HUES64 (cell line): Measurements from ENCODE around the gene ZNF239. TPM values are rescaled to one million over a fixed set of nuclear protein-coding genes. Genes with fewer than 3 reads are reported as not detected.
A peak's percentile ranks its signal among the peaks of the same experiment; 100 is the strongest.
"Not testable (repeated sequence)": the region's sequence is repeated elsewhere in the genome, so short reads cannot be mapped to it uniquely, and the experiment has no call there.

Source experiments
- H3K27ac ChIP-seq: 2 replicates; pipeline ENCODE4 v1.7.0; 2013; ENCODE audit warnings: low read depth, low read length, inconsistent platforms
- H3K27me3 ChIP-seq: 2 replicates; pipeline ENCODE4 v1.6.1; 2013; ENCODE audit warnings: mild to moderate bottlenecking, low read length; ENCODE audit not compliant: insufficient read depth
- H3K36me3 ChIP-seq: 2 replicates; pipeline ENCODE4 v1.6.1; 2013; ENCODE audit warnings: mild to moderate bottlenecking, low read length; ENCODE audit not compliant: insufficient read depth
- H3K4me1 ChIP-seq: 2 replicates; pipeline ENCODE4 v1.6.1; 2013; ENCODE audit warnings: mild to moderate bottlenecking, low read length, moderate library complexity; ENCODE audit not compliant: insufficient read depth
- H3K4me3 ChIP-seq: 2 replicates; pipeline ENCODE4 v1.5.1; 2013; ENCODE audit warnings: mild to moderate bottlenecking, low read length, moderate library complexity
- H3K9ac ChIP-seq: 2 replicates; pipeline ENCODE4 v1.6.1; 2013; ENCODE audit warnings: mild to moderate bottlenecking, low read depth, low read length
- H3K9me3 ChIP-seq: 2 replicates; pipeline ENCODE4 v1.6.1; 2013; ENCODE audit warnings: low read depth, low read length; ENCODE audit not compliant: insufficient read depth
- WGBS: fragments of 150-250, 120-280 bp; methylation state at CpG from one replicate; pipeline ENCODE4 v1.1.7; 2013; ENCODE audit warnings: missing lambda C conversion rate; 5-methylcytosine and 5-hydroxymethylcytosine counted together
- polyA plus RNA-seq, 2 experiments: library from polyadenylated mRNA; stranded (reverse); fragments of 50-300 nt; gene quantifications; one replicate each; pipeline ENCODE4 v1.2.3, GENCODE V29; 2013

Gene ZNF239
- polyA plus RNA-seq (2013, experiment 1 of 2), result 8.6 TPM
- polyA plus RNA-seq (2013, experiment 2 of 2), result 7.8 TPM

DNA sequence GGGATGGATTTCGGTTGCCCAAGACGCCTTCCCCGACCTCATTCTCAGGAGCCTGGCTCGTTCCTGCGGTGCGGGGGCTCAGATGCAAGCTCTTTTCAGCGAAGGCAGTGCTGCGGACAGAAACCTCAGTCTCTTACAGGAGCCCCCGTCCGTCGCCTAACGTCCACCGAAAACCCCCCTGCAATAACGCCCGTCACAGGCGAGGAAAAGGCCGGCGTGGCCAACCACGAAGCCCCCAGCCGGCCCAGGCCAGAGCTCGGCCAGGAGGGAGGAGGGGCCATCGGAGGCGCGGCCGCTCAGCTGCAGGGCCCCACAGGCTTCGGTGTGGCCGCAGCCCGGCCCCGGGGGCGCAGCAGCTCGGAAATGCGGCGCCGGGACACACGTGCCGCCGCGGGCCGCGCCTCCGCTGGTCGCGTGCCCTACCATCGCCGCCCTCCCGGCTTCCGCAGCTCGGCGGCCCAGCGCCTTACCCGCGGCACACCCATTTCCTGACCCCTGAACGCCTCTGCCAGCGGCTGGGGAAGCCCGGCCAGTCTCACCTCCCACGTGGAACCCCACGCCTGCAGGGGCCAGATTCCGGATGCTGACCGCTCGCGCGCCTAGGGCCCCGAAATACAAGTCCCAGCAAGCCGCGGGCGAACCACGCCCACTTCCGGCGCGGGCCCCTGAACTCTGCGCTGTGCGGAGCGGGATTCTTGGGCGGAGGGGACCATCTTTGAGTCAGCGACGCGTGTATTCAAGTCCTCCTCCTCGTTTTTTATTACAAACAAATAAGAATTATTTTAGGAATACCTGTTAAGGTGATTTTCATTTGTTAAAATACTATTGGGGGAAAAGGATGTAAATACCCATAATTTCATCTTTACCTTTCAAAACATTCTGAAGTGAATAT, at the start of gene ZNF239:
ZNF239 (minus strand) TSS at position 616 of the 892 bp plus-strand sequence. CDS start 16,537 bp downstream, outside the sequence.
- Histone ChIP-seq H3K9ac (peak within 1 kb of the TSS; percentile 67), H3K27ac (no peak within 1 kb of the TSS)

GRCh38 chr10:43623351-43623750, 48.9 kb upstream of the ZNF239 start:
- 93% methylated on average over 2 of the region's 3 CpGs for WGBS
- Histone ChIP-seq H3K36me3 (no peaks in the 10 kb centered on the region), H3K27me3 (no peaks in the 10 kb centered on the region), H3K4me1 (no peaks in the 10 kb centered on the region), H3K27ac (no peak overlapping the region), H3K4me3 (no peak overlapping the region), H3K9me3 (peaks cover 19% of the 10 kb centered on the region; the same call in 1 of the 2 replicates), H3K9ac (no peak overlapping the region)

More for the DNA sequence above, at the start of gene ZNF239:
- Histone ChIP-seq H3K27me3 (peaks cover 26% of the 10 kb centered on the region), H3K4me1 (peaks cover 8% of the 10 kb centered on the region), H3K36me3 (peaks cover 19% of the 10 kb centered on the region), H3K4me3 (peak within 1 kb of the TSS; percentile 62), H3K9me3 (peaks cover 9% of the 10 kb centered on the region; the same call in 1 of the 2 replicates)
- 5% methylated on average over 77 of the region's 78 CpGs for WGBS

GRCh38 chr10:43622038-43622437, 47.6 kb upstream of the ZNF239 start:
- H3K27me3 ChIP-seq, result no peaks in the 10 kb centered on the region
- H3K27ac ChIP-seq, result no peak overlapping the region
- H3K4me1 ChIP-seq, result no peaks in the 10 kb centered on the region
- no peak overlapping the region for H3K9ac ChIP-seq
- peaks cover 5% of the 10 kb centered on the region for H3K36me3 ChIP-seq
- 88% methylated on average over 2 of the region's 2 CpGs for WGBS
- no peak overlapping the region for H3K4me3 ChIP-seq
- H3K9me3 ChIP-seq, result peaks cover 30% of the 10 kb centered on the region

DNA sequence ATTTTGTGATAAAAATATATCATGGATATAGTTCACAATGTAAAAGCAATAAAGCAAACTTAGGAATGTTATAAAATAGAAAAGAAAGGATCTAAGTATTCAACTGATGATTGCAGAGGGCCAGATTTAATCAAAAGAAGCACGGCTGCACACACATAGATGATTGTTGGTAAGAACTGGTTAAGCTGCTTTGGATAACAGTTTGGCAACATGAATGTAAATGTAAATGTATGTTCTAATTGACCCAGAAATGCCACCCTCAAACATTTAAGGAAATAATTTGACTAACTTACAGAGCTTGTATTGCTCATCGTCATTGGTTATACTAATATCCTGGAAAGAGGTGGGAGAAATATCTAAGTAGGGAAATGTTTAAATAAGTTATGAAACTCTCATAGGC, 45.0 kb upstream of the ZNF239 start:
- peaks cover 56% of the 10 kb centered on the region for H3K9me3 ChIP-seq
- no peak overlapping the region for H3K27ac ChIP-seq
- no peaks in the 10 kb centered on the region for H3K4me1 ChIP-seq
- H3K36me3 ChIP-seq, result peaks cover 31% of the 10 kb centered on the region
- WGBS, result 88% methylated on average over 2 of the region's 2 CpGs
- H3K4me3 ChIP-seq, result no peak overlapping the region
- H3K27me3 ChIP-seq, result no peaks in the 10 kb centered on the region
- no peak overlapping the region for H3K9ac ChIP-seq

DNA sequence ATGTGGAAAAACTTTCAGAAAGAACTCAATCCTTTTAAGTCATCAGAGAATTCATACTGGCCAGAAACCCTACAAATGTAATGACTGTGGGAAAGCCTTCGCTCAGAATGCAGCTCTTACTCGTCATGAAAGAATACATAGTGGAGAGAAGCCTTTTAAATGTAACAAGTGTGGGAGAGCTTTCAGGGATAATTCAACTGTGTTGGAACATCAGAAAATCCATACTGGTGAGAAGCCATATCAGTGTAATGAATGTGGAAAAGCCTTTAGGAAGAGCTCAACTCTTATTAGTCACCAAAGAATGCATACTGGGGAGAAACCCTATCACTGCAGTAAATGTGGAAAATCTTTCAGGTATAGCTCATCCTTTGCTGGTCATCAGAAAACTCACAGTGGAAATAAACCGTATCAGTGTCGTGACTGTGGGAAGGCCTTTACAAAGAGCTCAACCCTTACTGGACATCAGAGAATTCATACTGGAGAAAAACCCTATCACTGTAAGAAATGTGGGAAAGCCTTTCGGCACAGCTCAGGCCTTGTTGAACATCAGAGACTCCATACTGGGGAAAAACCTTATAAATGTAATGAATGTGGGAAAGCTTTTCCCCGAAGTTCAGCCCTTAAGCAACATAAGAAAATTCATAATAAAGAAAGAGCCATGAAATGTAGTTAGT, 42.4 kb upstream of the ZNF239 start:
- WGBS, result 87% methylated on average over 5 of the region's 6 CpGs
- Histone ChIP-seq H3K9me3 (peaks cover 63% of the 10 kb centered on the region), H3K27me3 (no peaks in the 10 kb centered on the region), H3K9ac (no peak overlapping the region), H3K4me1 (no peaks in the 10 kb centered on the region), H3K27ac (no peak overlapping the region), H3K36me3 (peaks cover 54% of the 10 kb centered on the region), H3K4me3 (no peak overlapping the region)

DNA sequence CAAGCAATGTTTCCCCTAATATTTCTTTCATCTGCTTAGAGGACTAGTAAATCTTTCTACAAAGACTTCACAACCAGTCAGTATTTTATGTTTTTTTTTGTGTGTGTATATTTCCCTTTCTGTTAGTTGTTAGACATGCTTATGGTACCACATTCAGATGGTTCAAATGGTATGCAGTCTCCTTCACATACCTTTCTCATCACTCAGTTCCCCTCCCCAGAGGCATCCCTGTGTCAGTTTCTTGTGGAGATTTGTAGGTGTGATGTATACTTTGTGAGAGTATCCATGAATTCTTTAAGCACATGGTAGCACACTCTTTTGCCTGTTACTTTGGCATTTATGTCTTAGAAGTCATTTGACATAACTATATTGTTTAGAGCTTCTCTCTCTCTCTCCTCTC, 36.2 kb upstream of the ZNF239 start:
- no peak overlapping the region for H3K4me3 ChIP-seq
- peaks cover 61% of the 10 kb centered on the region for H3K36me3 ChIP-seq
- no peak overlapping the region for H3K27ac ChIP-seq
- H3K9ac ChIP-seq, result no peak overlapping the region
- H3K4me1 ChIP-seq, result peaks cover 5% of the 10 kb centered on the region
- peaks cover 19% of the 10 kb centered on the region for H3K9me3 ChIP-seq
- peaks cover 5% of the 10 kb centered on the region; the same call in 1 of the 2 replicates for H3K27me3 ChIP-seq

DNA sequence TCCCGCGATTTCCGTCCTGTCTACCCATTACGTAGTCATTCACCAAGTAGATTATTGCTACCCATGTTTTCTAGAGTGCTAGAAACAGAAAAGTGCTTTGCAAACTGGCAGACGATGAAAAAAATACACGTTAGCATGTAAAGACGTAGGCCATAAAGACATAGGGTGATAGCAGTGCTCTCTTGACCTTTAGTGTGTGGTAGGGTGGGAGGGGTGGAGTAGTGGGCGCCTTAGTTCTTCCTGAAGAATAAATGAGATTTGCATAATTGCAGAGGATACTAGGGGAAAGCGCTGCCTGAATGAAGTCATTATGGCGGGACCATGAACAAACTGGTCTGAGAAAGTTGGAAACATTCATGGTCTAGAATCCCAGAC, 32.8 kb upstream of the ZNF239 start:
- 86% methylated on average over 10 of the region's 10 CpGs for WGBS
- H3K9ac ChIP-seq, result peak overlapping the region; percentile 69; the same call in 1 of the 2 replicates

DNA sequence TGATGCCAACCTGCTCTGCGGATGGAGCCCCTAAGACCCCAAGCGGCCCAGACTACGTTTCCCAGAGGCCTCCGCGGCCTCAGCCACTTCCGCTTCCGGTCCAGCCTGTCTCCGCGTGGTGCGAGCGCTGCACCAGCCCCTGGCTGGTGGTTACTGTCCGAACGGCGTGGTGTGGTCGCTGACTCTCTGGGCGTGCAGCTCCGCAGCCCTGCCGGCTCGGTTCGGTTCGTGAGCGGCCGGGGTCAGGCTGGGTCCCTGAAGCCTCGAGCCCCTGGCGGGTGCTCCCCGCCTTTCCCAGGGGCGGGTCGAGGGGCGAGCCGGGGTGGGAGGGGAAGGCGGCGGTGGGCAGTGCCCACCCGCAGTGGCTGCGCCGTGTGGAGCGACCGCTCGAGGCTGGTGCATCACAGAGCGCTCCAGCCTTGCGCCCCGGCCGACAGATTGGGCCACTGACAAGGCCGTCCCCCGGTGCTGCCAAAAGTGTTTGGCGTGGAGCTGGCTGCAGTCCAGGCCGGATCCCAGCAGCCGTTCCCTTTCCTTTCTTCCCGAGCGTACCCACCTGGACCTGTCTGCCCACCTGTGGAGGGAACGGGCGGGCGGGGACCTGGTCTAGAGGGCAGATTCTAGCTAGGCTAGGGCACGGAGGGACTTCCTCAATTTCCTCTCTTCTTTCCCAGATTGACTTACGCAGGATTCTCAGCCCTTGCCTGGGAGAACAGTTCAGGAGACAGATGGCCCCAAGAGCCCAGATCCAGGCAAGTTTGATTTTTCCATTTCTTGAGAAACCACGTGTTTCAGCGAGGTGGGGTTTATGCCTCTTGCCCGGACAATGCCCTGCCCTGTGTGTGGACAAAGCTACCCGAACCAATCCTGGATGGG, 32.1 kb upstream of the ZNF239 start, which contains the start of gene ZNF485:
ZNF485 (plus strand) TSS at position 116 of the 876 bp plus-strand sequence; CDS start at position 729, 613 bp downstream.
- peak within 1 kb of the TSS; percentile 78 for H3K4me3 ChIP-seq
- peak within 1 kb of the TSS; percentile 69 for H3K9ac ChIP-seq
- 0 out of 2 replicates have a peak, but pooled peaks cover 2% of the 10 kb centered on the region for H3K9me3 ChIP-seq
- peaks cover 6% of the 10 kb centered on the region; the same call in 1 of the 2 replicates for H3K27me3 ChIP-seq
- peaks cover 5% of the 10 kb centered on the region for H3K4me1 ChIP-seq
- H3K27ac ChIP-seq, result no peak within 1 kb of the TSS
- 5% methylated on average over 58 of the region's 58 CpGs for WGBS
- H3K36me3 ChIP-seq, result peaks cover 24% of the 10 kb centered on the region; the same call in 1 of the 2 replicates

More for the DNA sequence above, 32.8 kb upstream of the ZNF239 start:
- Histone ChIP-seq H3K9me3 (no peaks in the 10 kb centered on the region), H3K4me3 (peak overlapping the region; percentile 78), H3K27me3 (peaks cover 6% of the 10 kb centered on the region; the same call in 1 of the 2 replicates), H3K27ac (no peak overlapping the region), H3K4me1 (peaks cover 5% of the 10 kb centered on the region), H3K36me3 (peaks cover 29% of the 10 kb centered on the region; the same call in 1 of the 2 replicates)

DNA sequence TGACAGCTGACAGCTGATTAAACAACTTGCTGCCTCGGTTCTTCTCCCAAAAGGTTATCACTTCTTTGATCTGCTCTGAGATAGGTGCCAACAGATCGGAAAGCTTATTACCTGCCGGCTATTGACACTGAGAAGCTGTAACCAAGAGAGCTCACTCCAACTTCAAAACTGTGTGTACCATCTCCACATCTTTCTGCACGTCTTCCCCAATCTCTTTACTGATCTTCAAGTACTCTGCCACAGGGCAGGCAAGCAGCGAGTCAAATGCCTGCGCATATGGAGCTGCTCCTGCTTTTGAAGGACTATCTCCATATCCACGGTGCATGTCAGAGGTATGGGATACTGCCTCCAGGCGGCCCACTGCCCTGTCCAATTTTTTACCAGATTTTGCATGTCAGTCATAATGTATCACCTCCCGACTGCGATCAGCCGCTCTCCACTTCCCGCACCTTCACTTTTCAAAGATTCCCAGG, 31.5 kb upstream of the ZNF239 start:
- H3K4me3 ChIP-seq, result peak overlapping the region; percentile 78
- peaks cover 6% of the 10 kb centered on the region; the same call in 1 of the 2 replicates for H3K27me3 ChIP-seq
- peaks cover 18% of the 10 kb centered on the region; the same call in 1 of the 2 replicates for H3K36me3 ChIP-seq
- peaks cover 6% of the 10 kb centered on the region for H3K9me3 ChIP-seq
- 66% methylated on average over 12 of the region's 12 CpGs for WGBS
- no peak overlapping the region for H3K27ac ChIP-seq
- no peak overlapping the region for H3K9ac ChIP-seq
- peaks cover 5% of the 10 kb centered on the region for H3K4me1 ChIP-seq

- H3K27ac ChIP-seq, H3K4me1 ChIP-seq, H3K9me3 ChIP-seq, H3K4me3 ChIP-seq, H3K27me3 ChIP-seq, H3K36me3 ChIP-seq, H3K9ac ChIP-seq: not testable (repeated sequence)
- 82% methylated on average over 5 of the region's 6 CpGs for WGBS
Observed at GRCh38 chr10:43601576-43601975, 27.2 kb upstream of the ZNF239 start.
